Sigmoid colon (tissue), 4 donors: ENCODE measurements around the gene PECR.

ENCODE experiments used
- CTCF ChIP-seq, 4 experiments: fragments of 450-650 bp in 3 of 4; fragments of 200-600 bp in 1 of 4; IDR thresholded peaks; one replicate each; pipeline ENCODE4 v1.5.1; 2016 to 2019; ENCODE audit warnings: antibody characterized with exemption in 4 of 4, mild to moderate bottlenecking in 3 of 4, moderate library complexity in 2 of 4
- EP300 ChIP-seq, 4 donors: sonication (generic); formaldehyde crosslinking; IDR thresholded peaks; one replicate each; pipeline ENCODE4 v1.6.1; 2017; ENCODE audit warnings: antibody characterized with exemption in 4 of 4
- POLR2A ChIP-seq, 2 donors: fragments of 450-650 bp; IDR thresholded peaks; one replicate each; pipeline ENCODE4 v1.6.1; 2016; ENCODE audit warnings: antibody characterized with exemption in 2 of 2, mild to moderate bottlenecking in 2 of 2, moderate library complexity in 2 of 2
- POLR2AphosphoS5 ChIP-seq, 4 donors: sonication (generic); formaldehyde crosslinking; IDR thresholded peaks; one replicate each; pipeline ENCODE4 v1.6.1; 2017; ENCODE audit warnings: antibody characterized with exemption in 4 of 4

GRCh38 chr2:216012133-216012829, 69.3 kb downstream of the PECR start:
- TF ChIP-seq CTCF (IDR thresholded peaks at IDR 0.05) (no peak), EP300 (IDR thresholded peaks at IDR 0.05) (no peak), POLR2A (IDR thresholded peaks at IDR 0.05) (no peak), POLR2AphosphoS5 (IDR thresholded peaks at IDR 0.05) (no peak)
